ENCODE data around the gene SUPT3H. TPM values are rescaled to one million over a fixed set of nuclear protein-coding genes. Genes with fewer than 3 reads are reported as not detected.
"Not testable (repeated sequence)": the region's sequence is repeated elsewhere in the genome, so short reads cannot be mapped to it uniquely, and the experiment has no call there.

Gene SUPT3H
- polyA plus RNA-seq, 5 donors = 24.5 to 29.5 (median 26.6) TPM

DNA sequence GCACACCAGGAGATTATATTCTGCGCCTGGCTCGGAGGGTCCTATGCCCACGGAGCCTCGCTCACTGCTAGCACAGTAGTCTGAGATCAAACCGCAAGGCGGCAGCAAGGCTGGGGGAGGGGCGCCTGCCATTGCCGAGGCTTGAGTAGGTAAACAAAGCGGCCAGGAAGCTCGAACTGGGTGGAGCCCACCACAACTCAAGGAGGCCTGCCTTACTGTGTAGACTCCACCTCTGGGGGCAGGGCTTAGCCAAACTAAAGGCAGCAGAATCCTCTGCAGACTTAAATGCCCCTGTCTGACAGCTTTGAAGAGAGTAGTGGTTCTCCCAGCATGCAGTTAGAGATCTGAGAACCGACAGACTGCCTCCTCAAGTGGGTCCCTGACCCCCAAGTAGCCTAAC lies 477.4 kb downstream of the SUPT3H start:
- DNase-seq = not testable (repeated sequence)

DNA sequence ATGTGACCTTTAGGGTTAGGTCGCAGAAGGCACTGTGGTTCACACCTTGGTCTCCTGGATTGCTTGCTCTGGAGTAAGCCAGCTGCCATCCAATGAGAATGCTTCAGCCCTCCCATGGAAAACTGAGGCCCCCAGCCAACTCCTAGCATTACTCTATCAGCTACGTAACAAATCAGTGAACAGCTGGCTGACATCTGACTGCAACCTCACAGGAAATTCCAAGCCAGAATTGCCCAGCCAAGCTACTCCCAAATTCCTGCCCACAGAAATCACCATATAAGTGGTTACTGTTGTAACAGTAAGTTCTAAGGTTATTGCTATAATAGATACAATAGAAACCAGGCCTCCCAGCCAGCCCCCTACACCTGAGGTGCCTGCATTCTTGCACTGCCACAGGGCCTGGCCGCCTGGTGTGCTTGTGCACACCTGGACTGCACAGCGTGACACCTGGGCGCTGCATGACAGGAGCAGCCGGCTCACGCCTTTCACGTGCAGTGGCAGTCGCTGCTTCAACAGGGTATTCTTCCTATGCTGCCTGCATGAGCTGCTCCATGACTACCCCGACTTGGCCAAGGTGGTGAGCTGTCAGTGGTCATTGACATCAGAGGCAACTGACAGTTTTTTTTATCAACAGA lies 479.3 kb downstream of the SUPT3H start:
- peak in 1 of 2 donors; percentile 21 for DNase-seq

DNA sequence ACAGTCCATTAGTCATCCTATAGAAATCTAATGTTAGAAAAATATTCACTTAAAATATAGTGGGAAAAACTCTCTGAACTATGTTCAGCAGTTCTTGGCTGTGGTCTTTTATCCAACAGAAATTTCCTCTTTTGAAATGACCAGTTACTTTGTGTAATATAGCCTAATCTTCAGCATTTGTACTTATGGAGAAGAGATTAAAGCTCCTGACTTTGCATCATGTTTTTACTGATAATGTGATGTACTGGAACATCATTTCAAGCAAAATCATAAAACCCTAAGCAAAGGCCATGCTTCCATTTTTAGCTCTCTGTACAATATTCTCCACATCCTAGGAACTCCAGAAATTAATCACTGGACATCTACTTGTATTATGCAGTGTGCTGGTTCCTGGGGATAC lies 480.4 kb downstream of the SUPT3H start:
- DNase-seq = no peak

DNA sequence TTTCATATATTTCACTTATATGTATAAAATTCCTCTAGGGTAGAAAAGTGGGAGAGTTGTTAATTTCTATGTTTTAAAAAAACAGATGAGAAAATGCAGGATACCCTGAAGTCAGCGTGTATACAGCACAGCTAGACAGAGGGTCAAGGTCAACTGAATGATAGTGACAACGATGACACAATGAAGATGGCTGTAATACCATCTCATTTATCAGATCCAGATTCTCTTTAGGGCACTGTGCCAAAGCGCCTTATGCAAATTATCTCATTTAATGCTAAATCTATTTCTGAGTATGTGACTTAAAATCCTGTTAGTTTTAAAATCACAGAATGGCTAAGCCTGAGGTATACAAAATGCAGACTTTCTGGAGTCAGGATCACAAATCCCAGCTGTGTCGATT lies 481.0 kb downstream of the SUPT3H start:
- no peak for DNase-seq

DNA sequence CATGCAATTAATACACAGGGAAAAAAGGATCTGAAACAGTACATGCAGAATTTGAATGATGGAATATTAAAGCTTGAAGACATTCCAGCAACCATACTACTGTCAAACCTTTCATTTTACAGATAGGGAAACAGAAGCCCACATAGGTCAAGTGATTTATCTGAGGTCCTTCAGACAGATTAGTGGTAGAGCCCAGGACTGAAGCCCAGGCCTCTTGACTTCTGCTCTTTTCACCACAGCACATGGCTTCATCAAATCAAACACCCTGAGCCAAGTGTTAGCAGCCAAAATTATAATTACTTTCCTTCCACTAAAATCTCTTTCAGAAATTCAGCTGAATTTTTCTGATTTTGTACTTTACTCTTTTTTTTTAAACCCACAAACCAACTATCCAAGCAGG lies 485.2 kb downstream of the SUPT3H start:
- no peak for DNase-seq

DNA sequence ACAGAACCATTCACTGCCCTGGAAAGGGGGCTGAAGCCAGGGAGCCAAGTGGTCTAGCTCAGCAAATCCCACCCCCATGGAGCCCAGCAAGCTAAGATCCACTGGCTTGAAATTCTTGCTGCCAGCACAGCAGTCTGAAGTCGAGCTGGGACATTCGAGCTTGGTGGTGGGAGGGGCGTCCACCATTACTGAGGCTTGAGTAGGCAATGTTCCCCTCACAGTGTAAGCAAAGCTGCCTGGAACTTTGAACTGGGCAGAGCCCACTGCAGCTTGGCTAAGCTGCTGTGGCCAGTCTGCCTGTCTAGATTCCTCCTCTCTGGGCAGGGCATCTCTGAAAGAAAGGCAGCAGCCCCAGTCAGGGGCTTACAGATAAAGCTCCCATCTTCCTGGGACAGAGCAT lies 498.7 kb downstream of the SUPT3H start:
- not testable (repeated sequence) for DNase-seq

DNA sequence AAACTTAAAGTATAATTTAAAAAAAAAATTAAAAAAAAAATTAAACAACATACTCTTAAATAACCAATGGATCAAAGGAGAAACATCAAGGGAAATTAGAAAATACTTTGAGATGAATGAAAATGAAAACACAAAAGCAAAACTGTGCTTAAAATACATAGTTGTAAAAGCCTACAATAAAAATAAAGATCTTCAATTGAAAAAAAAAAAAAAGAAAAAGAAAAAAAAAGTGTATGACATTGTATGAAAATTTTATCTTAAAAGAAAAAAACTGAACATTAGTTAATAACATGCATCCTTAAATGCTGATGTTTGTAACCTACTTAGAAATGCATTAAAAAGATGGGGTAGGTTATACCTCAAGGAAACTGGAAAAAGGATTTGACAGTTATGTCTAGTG lies 501.1 kb downstream of the SUPT3H start:
- DNase-seq = not testable (repeated sequence)

DNA sequence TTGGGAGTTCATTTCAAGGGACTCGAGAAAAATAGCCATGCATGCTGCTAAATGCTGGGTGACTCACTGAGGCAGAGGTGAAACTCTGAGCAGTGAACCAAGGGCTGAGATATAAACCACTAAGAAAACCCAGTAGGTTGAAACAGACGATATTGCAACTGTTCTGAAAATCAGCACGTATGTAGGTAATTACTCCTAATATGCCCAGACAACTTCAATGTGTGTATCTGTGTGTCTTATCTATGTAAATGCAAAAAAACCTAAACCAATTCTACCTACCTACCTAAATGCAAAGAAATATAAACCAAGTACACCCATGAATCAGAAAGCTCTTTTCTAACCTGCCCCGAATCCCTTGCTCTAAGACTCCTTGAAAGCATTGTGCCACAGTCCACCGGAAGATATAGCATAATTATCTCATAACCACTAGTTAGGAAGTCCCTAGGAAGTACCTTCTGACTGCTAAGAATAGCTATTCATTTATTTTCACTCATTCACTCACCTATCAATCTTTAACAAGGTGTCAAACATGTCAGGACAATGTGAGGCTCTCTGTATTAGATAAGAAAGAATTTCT lies 508.3 kb downstream of the SUPT3H start:
- no peak for DNase-seq

DNA sequence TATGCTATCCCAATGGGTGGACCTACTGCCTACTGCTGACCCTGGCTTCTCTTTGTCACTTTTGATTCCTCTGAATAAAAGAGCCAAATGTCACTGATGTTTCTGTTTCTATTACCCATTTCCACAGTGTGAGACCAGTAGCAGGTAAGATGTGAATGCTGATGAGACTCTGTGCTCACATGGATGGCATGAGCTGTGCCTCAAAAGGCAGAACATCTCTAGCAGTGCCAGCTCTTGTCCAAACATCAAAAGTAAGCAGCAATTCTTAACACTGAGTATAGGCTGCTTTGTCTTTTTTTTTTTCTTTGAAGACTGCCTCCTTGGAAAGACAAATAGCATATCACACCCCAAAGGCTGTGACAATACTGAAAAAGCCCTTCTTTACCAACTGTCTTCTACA lies 508.8 kb downstream of the SUPT3H start:
- no peak for DNase-seq

DNA sequence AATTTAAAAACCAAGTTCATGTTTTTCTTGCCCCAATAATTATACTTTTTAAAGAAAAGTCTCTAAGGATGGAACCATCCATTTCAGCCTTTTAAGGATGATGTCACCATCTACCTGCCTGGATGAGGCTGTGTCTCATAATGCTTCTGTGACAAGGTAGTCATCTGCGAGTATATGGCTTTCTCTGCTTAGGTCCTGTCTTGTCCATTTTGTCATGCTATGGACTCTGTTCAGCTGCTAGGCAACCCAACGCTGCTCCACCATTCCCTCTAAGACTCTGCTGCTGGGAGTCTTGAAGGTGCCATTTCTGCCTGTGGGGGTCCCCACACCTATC lies 509.4 kb downstream of the SUPT3H start:
- DNase-seq = no peak

DNA sequence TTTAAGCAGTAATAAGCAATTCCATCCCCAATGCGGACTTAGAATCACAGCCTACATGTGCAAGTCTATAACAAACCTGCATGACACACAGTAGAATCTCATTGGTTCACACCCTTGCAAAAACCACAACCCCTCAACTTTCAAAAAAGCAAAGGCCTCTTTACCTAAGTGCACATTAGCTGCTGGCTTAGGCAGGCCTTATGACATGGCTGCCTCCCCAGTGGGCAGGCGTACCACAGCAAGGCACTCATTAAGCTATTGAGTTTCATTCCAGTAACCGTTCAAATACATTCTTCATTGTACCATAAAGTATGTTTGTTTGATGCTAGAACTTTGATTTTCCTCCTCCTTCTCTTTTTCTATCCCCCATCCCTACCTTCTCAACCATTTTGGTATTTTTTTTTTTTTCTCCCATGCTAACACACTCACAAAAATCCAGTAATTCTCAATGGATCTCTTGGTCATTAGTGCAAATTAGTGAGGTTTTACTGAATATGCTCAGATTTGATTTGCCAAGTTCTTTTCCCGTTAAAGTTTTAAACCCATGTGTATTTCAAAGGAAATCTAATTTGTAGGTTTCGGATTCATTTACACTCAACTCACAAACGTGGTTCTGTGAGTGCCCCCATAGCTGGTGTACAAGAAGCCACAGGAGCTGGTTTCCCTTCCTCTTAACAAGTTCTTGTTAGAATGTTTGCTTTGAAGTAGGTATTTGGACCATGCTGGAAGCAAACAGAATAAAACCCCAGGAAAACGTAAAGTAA lies 510.0 kb downstream of the SUPT3H start:
- no peak for DNase-seq

DNA sequence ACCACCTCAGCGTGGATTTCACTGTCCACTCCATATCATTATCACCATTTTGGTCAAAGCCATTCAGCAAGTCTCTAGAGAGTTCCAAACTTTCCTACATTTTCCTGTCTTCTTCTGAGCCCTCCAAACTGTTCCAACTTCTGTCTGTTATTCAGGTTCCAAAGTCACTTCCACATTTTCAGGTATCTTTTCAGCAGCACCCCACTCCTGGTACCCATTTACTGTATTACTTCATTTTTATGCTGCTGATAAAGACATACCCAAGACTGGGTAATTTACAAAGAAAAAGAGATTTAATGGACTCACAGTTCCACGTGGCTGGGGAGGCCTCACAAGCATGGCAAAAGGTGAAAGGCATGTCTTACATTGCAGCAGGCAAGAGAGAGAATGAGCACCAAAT lies 512.5 kb downstream of the SUPT3H start:
- DNase-seq = not testable (repeated sequence)

DNA sequence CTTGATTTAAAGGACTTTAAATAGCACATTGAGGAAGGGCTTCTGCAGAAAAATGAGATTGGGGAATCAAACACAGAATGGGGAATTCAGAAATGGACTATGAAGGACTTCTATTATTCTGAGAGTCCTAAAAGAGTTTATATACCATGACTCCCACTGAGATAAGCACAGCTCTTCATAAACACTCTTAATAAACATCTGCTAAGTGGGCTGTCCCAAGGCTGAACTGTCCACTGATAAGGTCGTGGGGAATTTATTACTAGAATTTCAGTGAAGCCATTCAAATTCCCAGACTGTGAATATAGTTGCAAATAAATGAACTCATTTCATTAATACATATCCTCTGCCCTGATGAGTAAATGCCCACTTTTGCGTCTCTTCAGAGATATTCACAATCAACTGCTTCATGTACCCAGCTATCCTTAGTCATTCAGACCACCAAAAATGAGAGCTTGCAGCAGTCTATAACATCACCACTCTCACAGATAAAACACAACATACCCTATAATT lies 517.8 kb downstream of the SUPT3H start:
- DNase-seq = no peak

DNA sequence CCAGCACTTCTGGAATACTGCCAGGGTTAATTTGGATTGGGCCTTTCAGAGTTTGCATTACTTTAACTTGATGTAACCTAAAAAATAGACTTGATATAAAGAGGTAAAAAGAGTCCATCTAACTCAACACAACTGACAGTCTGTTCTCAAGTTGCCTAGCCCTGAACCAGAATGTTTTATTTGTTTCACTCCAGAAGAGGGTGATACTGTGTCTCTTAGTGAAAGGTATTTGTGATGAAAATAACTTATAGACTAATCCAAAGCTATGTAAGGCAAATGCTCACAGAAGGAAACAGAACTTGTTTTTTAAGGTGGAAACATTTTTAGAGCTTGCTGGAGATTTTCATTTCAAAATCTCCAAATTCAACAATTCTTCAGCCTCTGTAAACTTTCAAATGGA lies 518.7 kb downstream of the SUPT3H start:
- DNase-seq = no peak

DNA sequence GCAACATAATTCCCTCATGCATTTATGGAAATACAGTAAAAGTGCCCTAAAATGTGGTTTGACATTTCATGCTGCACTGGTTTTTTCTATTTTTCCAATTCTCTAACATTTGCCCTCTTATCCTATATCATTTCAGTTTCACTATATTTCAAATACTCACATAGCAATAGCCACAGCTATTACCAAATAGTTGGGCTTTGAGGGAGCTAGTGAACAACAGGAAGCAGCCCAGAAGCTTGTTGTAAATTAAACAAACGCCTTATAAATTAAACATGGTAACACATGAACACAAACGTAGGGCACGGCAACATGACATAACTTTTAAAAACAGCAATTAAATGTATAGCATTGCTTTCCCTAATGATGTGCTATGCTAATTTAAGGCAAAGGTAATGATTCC lies 521.3 kb downstream of the SUPT3H start:
- peak; percentile 12 to 25 for DNase-seq

DNA sequence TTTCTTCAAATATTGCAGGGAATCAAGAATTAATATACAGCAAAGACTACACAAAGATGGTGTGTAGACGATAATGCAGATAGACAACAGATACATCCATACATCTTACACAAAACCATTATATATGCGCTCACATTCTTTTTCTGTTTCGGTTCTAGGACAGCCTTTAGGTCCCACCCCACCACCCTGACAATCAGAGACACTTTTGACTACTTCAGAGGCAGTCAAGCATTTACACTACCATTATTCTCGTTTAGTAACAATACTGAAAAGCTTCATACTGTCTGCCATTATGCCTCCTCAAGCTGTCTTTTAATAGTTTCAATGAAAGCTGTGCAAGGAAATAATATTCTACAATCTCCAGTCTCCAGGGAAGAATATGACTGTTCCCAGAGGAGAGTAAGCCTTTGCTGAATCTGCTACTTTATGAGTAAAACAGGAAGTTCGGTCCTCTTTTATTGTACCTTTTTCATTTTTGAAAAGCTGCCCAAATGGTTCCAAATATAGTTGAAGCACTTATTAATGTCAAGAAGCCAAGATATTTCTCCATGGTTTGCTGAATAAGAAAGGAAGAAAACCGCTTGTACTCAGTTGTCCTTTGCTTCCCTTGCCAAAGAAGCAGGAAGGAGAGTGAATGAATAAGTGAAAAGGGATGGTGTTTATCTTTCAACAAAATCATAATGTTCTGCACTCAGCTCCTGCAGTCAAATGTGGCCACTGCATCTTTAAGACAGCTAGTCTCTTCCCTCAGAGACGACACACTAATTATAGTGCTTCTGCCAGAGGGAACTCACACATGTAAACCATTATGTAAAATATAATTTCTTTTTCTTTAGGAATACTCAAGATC lies 521.9 kb downstream of the SUPT3H start:
- DNase-seq = peak in 1 of 2 donors; percentile 16

DNA sequence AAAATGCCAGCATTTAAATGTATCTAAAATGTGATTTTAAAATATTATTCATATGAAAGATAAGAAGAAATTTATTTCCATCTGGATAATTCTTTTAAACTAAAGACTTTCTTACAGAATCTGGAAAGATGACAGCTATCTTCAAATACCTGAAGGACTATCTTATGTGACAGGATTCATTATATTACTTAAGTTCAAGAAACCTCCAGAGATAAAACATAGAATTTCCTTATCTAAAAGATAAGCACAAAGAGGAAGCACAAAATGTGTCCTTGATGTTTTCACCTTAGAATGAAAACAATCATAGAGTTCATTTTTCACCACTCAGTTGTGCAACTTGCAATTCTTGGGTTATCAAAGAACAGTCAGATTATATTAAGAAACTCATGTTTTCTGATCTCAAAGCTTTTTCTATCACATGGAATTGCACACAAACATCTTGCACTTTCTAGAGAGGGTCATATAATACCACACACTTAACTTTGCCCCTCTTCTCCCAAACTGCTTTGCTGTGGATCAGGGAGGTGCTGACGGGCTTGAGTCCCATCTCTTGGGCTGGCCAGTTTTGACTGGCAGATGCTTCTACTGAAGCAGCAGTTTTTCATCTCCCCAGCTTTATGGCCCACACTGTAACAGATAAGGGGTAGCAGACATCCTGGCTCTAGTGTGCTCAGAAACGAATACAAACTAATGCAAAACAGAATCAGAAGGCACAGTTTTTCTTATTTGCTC lies 522.9 kb downstream of the SUPT3H start:
- no peak for DNase-seq

DNA sequence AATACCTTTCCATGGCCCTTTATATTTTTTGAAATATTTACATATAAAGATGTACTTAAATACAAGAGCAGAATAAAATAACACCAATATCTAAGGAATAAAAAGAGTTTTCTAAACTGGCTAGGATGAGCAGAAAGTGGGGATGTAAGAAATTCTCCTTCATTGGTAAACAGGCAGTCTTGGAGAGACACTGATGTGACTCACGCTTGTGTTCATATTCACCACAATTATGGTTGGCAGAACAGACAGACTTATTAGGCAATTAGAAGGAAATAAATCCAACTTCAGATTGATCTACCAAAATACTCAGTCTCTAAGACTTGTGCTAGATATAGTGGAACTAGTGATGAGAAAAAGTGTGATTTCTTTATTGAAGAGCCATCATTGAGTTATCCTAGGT lies 526.6 kb downstream of the SUPT3H start:
- no peak for DNase-seq

DNA sequence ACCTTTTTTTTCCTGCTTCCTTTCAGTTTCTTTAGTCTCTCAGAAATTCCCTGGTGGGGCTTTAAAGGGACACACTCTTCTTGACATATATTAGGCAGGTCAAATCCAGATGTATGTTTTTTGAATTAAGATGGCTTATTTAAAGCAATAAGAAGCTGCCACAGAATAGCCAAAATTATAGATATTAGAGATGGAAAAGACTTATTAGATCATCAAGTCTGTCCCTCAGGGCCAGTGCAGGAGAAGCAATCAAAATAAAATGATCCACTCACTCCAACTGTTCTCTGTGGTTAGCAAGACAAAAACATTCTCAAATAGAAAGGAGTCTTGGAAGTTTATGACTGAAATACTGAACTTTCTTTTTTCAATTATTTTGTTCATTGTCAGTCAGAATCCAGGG lies 527.4 kb downstream of the SUPT3H start:
- DNase-seq = no peak

DNA sequence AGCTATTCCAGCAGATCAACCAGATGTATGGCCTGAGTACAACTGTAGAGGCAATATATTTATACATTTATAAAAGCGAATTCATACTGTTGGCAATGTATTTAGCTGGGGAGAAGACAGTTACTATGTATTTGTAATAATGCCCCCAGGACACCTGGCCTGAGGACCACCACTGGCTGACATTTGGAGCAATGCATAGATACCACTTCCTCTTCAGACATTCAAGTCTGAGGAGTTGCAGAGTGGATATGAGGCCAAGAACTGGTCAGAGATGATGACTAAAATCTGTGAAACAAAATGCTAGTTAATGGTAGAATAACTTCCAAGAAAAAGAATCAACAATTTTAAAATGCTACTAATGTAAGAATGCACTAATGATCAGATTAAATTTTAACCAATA lies 527.9 kb downstream of the SUPT3H start:
- no peak for DNase-seq

DNA sequence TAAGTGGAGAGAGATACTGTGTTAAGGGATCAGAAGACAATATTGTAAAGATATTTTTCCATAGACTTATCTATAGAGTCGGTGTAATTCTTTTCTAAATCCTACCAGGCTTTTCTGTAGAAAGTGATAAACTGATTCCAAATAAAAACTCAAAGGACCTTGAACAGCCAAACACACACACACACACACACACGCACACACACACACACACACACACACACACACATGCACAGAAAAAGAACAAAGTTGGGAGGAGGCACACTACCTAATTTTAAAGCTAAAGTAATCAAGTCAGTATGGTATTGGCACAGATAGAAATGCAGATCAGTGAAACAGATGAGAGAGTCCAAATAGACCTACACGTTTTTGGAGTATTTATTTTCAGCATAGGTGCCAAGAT lies 534.0 kb downstream of the SUPT3H start:
- DNase-seq = no peak

DNA sequence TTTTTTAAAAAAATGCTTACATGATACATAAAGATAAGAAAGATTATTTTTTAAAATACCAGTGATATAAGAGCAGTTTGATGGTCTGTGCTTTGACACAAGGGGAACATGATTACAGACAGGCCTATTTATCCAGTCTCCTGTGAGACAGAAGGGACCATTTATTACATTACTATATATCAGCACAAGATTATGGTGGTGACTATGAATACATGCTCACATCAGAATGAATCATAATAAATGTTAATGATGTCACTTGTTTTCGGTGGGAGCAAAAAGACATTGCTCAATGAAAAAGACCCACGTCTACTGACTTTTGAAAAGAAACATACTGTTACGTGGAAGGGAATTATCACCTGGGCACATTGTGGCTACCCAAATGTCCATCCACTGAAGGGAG lies 535.1 kb downstream of the SUPT3H start:
- no peak for DNase-seq

Measured in right lung (tissue), 5 donors.